H1 (cell line): Measurements from ENCODE around the gene SRGAP3. TPM values are rescaled to one million over a fixed set of nuclear protein-coding genes. Genes with fewer than 3 reads are reported as not detected.

ENCODE experiments used
- CTCF ChIA-PET: fragments of 300-600 bp; sonication (Branson Sonifier 250); formaldehyde crosslinking; loops from one replicate; lab custom pipeline; 2021; ENCODE audit not compliant: partially characterized antibody; lab: Charles Lee
- POLR2A ChIA-PET: fragments of 300-600 bp; sonication (Branson Sonifier 250); formaldehyde crosslinking; loops from one replicate; lab custom pipeline; 2021; ENCODE audit warnings: inconsistent platforms; ENCODE audit not compliant: partially characterized antibody; lab: Charles Lee
- DNase-seq, 2 experiments: peaks; one replicate each; pipeline versions ENCODE4 v3.0.0 to v3.0.0-alpha.2; 2010 to 2022; ENCODE audit warnings: low spot score in 2 of 2, low read depth in 1 of 2, mixed read lengths in 1 of 2
- FAIRE-seq: peaks from 2 replicates; lab custom pipeline; 2011; peaks lifted over from hg19 to GRCh38; lab: Jason Lieb, UNC
- H2AFZ ChIP-seq: 2 replicates; pipeline ENCODE4 v1.8.1; 2012; ENCODE audit warnings: low read length, inconsistent platforms
- H2AK5ac ChIP-seq: 2 replicates; pipeline ENCODE4 v1.6.1; 2013; ENCODE audit warnings: low read depth, low read length
- H2BK120ac ChIP-seq: replicated peaks from 2 replicates; pipeline ENCODE3; 2013; ENCODE audit warnings: low read depth, low read length, inconsistent platforms
- H2BK12ac ChIP-seq: 2 replicates; pipeline ENCODE4 v1.6.1; 2013; ENCODE audit warnings: low read depth, low read length
- H2BK15ac ChIP-seq: 2 replicates; pipeline ENCODE4 v1.6.1; 2013; ENCODE audit warnings: low read length
- H2BK20ac ChIP-seq: 2 replicates; pipeline ENCODE4 v1.6.1; 2013; ENCODE audit warnings: low read length
- H2BK5ac ChIP-seq: 2 replicates; pipeline ENCODE4 v1.6.1; 2013; ENCODE audit warnings: low read depth, low read length
- H3K14ac ChIP-seq: 2 replicates; pipeline ENCODE4 v1.6.1; 2013; ENCODE audit warnings: inconsistent platforms; ENCODE audit not compliant: insufficient read length
- H3K18ac ChIP-seq: 2 replicates; pipeline ENCODE4 v1.6.1; 2013; ENCODE audit warnings: low read length; ENCODE audit errors: extremely low read depth
- H3K23ac ChIP-seq: 2 replicates; pipeline ENCODE4 v1.6.1; 2013; ENCODE audit warnings: inconsistent platforms; ENCODE audit not compliant: insufficient read length
- H3K23me2 ChIP-seq: 2 replicates; pipeline ENCODE4 v1.6.1; 2013; ENCODE audit warnings: low read depth, low read length
- H3K27ac ChIP-seq: 2 replicates; pipeline ENCODE4 v1.6.1; 2011; ENCODE audit warnings: low read depth, low read length, inconsistent platforms
- H3K27me3 ChIP-seq, 4 experiments: replicated peaks in 1 of 4; 1 replicate in 1 of 4; 2 replicates in 3 of 4; pipeline versions ENCODE4 v1.6.1 to v1.8.1; 2011 to 2013; ENCODE audit warnings: low read length in 3 of 4, mild to moderate bottlenecking in 3 of 4, inconsistent platforms in 2 of 4, mixed read lengths in 2 of 4, moderate library complexity in 1 of 4; ENCODE audit not compliant: control insufficient read depth in 3 of 4, insufficient read depth in 3 of 4; ENCODE audit errors: extremely low read depth in 1 of 4
- H3K36me3 ChIP-seq, 4 experiments: 2 replicates each; pipeline versions ENCODE4 v1.6.1 to v1.8.1; 2011 to 2013; ENCODE audit warnings: mild to moderate bottlenecking in 4 of 4, low read length in 3 of 4, moderate library complexity in 2 of 4, control low read depth in 1 of 4, inconsistent platforms in 1 of 4; ENCODE audit not compliant: insufficient read depth in 4 of 4, control insufficient read depth in 2 of 4
- H3K4ac ChIP-seq: replicated peaks from 2 replicates; pipeline ENCODE3; 2013; ENCODE audit warnings: low read length, low read depth, mixed read lengths, inconsistent platforms; ENCODE audit not compliant: insufficient read length
- H3K4me1 ChIP-seq, 4 experiments: replicated peaks in 1 of 4; 1 replicate in 1 of 4; 2 replicates in 3 of 4; pipeline versions ENCODE4 v1.6.1 to v1.8.1; 2011 to 2013; ENCODE audit warnings: low read length in 3 of 4, inconsistent platforms in 2 of 4, mixed read lengths in 1 of 4; ENCODE audit not compliant: insufficient read depth in 4 of 4, control insufficient read depth in 3 of 4
- H3K4me2 ChIP-seq, 2 experiments: 2 replicates each; pipeline versions ENCODE4 v1.6.1 to v1.8.1; 2011 to 2013; ENCODE audit warnings: low read depth in 2 of 2, low read length in 2 of 2, control low read depth in 1 of 2, inconsistent platforms in 1 of 2, mild to moderate bottlenecking in 1 of 2; ENCODE audit not compliant: insufficient read depth in 1 of 2
- H3K4me3 ChIP-seq, 4 experiments: fragments of 200-600, 300-600 bp in 1 of 4; sonication (generic), shearing (Covaris generic), sonication (Bioruptor Twin) in 1 of 4; 2 replicates each; pipeline versions ENCODE4 v1.5.1 to v1.8.1; 2011 to 2016; ENCODE audit warnings: low read length in 4 of 4, low read depth in 3 of 4, control low read depth in 2 of 4, inconsistent platforms in 2 of 4, mild to moderate bottlenecking in 2 of 4, mixed read lengths in 1 of 4, moderate library complexity in 1 of 4; ENCODE audit not compliant: insufficient read depth in 2 of 4; ENCODE audit errors: extremely low read depth in 1 of 4
- H3K56ac ChIP-seq: replicated peaks from 2 replicates; pipeline ENCODE3; 2013; ENCODE audit warnings: low read depth, mild to moderate bottlenecking, mixed read lengths, low read length, inconsistent platforms; ENCODE audit not compliant: insufficient read length
- H3K79me1 ChIP-seq: 2 replicates; pipeline ENCODE4 v1.6.1; 2013; ENCODE audit warnings: low read depth, low read length, control low read depth
- H3K79me2 ChIP-seq, 2 experiments: 2 replicates each; pipeline versions ENCODE4 v1.6.1 to v1.8.1; 2012 to 2013; ENCODE audit warnings: low read length in 2 of 2, mild to moderate bottlenecking in 2 of 2, inconsistent platforms in 1 of 2; ENCODE audit not compliant: insufficient read depth in 2 of 2, control insufficient read depth in 1 of 2
- H3K9ac ChIP-seq, 4 experiments: replicated peaks in 1 of 4; 1 replicate in 1 of 4; 2 replicates in 3 of 4; pipeline versions ENCODE4 v1.6.1 to v1.8.1; 2011 to 2013; ENCODE audit warnings: low read depth in 3 of 4, low read length in 3 of 4, control low read depth in 2 of 4, mild to moderate bottlenecking in 2 of 4, moderate library complexity in 2 of 4, inconsistent platforms in 1 of 4; ENCODE audit errors: extremely low read depth in 1 of 4
- H3K9me3 ChIP-seq, 2 experiments: 2 replicates each; pipeline versions ENCODE4 v1.6.1 to v1.8.1; 2012 to 2013; ENCODE audit warnings: mild to moderate bottlenecking in 2 of 2, moderate library complexity in 2 of 2, control low read depth in 1 of 2, inconsistent platforms in 1 of 2, low read depth in 1 of 2, low read length in 1 of 2, mixed read lengths in 1 of 2; ENCODE audit not compliant: insufficient read depth in 2 of 2
- H4K20me1 ChIP-seq, 2 experiments: replicated peaks in 1 of 2; 2 replicates each; pipeline versions ENCODE3 to v1.8.1; 2011 to 2013; ENCODE audit warnings: inconsistent platforms in 2 of 2, low read length in 2 of 2, mild to moderate bottlenecking in 1 of 2; ENCODE audit not compliant: insufficient read depth in 2 of 2, control insufficient read depth in 1 of 2
- H4K5ac ChIP-seq: 2 replicates; pipeline ENCODE4 v1.6.1; 2013; ENCODE audit warnings: low read length, low read depth, mixed read lengths, inconsistent platforms; ENCODE audit not compliant: insufficient read length
- H4K8ac ChIP-seq: 2 replicates; pipeline ENCODE4 v1.8.0; 2013; ENCODE audit warnings: mild to moderate bottlenecking, moderate library complexity, low read length, inconsistent platforms; ENCODE audit not compliant: insufficient read depth; ENCODE audit errors: extremely low read depth
- H4K91ac ChIP-seq: replicated peaks from 2 replicates; pipeline ENCODE3; 2013; ENCODE audit warnings: low read length, mixed read lengths, inconsistent platforms; ENCODE audit not compliant: insufficient read length
- ASH2L ChIP-seq: fragments of 200-600, 300-600 bp; sonication (generic); IDR thresholded peaks from one replicate; pipeline ENCODE4 v1.7.1; 2017; ENCODE audit warnings: low read length
- ATF3 ChIP-seq: IDR thresholded peaks from 2 replicates; pipeline ENCODE4 v1.6.1; 2011; ENCODE audit warnings: low read depth, mild to moderate bottlenecking, low read length; ENCODE audit not compliant: insufficient read depth
- BRCA1 ChIP-seq: IDR thresholded peaks from 2 replicates; pipeline ENCODE4 v1.6.1; 2012; ENCODE audit warnings: low read depth, low read length, improper control_type of control experiment
- CBX5 ChIP-seq: fragments of 300-800, 300-1000 bp; sonication (generic); IDR thresholded peaks from 2 replicates; pipeline ENCODE4 v1.7.1; 2016; ENCODE audit warnings: antibody characterized with exemption, low read length, low read depth
- CTBP2 ChIP-seq: IDR thresholded peaks from 2 replicates; pipeline ENCODE4 v1.7.0; 2011; ENCODE audit warnings: borderline replicate concordance, mild to moderate bottlenecking, moderate library complexity, mixed read lengths, low read length; ENCODE audit not compliant: insufficient read depth, insufficient read length
- EZH2 ChIP-seq: fragments of 200-600 bp; sonication (generic); IDR thresholded peaks from 2 replicates; pipeline ENCODE4 v1.7.1; 2012; ENCODE audit warnings: low read depth, mild to moderate bottlenecking, moderate library complexity, low read length, inconsistent platforms; ENCODE audit not compliant: severe bottlenecking
- GABPA ChIP-seq: IDR thresholded peaks from 2 replicates; pipeline ENCODE4 v1.6.1; 2011; ENCODE audit warnings: mild to moderate bottlenecking, low read length, moderate library complexity, borderline replicate concordance; ENCODE audit not compliant: insufficient read depth
- MAFK ChIP-seq: IDR thresholded peaks from 2 replicates; pipeline ENCODE4 v1.6.1; 2012; ENCODE audit warnings: low read depth, mild to moderate bottlenecking, improper control_type of control experiment, low read length
- MAX ChIP-seq: IDR thresholded peaks from 2 replicates; pipeline ENCODE4 v1.6.1; 2012; ENCODE audit warnings: inconsistent platforms
- SIN3A ChIP-seq, 2 experiments: IDR thresholded peaks in 1 of 2; conservative IDR thresholded peaks in 1 of 2; 2 replicates each; pipeline ENCODE4 v1.6.1; 2011 to 2012; ENCODE audit warnings: low read length in 2 of 2, improper control_type of control experiment in 1 of 2, low read depth in 1 of 2, mild to moderate bottlenecking in 1 of 2
- SP1 ChIP-seq: IDR thresholded peaks from 2 replicates; pipeline ENCODE4 v1.6.1; 2011; ENCODE audit warnings: low read depth, low read length
- SP2 ChIP-seq: IDR thresholded peaks from 2 replicates; pipeline ENCODE4 v1.6.1; 2012; ENCODE audit warnings: mild to moderate bottlenecking, low read length, inconsistent platforms
- TAF7 ChIP-seq: optimal IDR thresholded peaks from 2 replicates; pipeline ENCODE3; 2011; ENCODE audit warnings: low read depth, mild to moderate bottlenecking, inconsistent platforms, low read length, moderate library complexity, borderline replicate concordance
- ZNF274 ChIP-seq: IDR thresholded peaks from 2 replicates; pipeline ENCODE4 v1.7.0; 2012; ENCODE audit warnings: low read length, borderline replicate concordance; ENCODE audit errors: extremely low read depth
- WGBS, 2 experiments: shearing (Covaris generic) in 1 of 2; methylation state at CpG; one replicate each; pipeline versions ENCODE4 v1.1.6 to v1.1.7; 2013 to 2015; ENCODE audit warnings: low lambda C conversion rate in 2 of 2, mixed read lengths in 2 of 2, inconsistent platforms in 1 of 2, low coverage in 1 of 2, missing lambda C conversion rate in 1 of 2; ENCODE audit not compliant: insufficient replicate concordance in 2 of 2, insufficient coverage in 1 of 2, insufficient read length in 1 of 2; ENCODE audit errors: extremely low coverage in 1 of 2, missing lambda C conversion rate in 1 of 2; 5-methylcytosine and 5-hydroxymethylcytosine counted together
- polyA plus RNA-seq, 7 experiments: library from polyadenylated mRNA; depleted of rRNA in 3 of 7; stranded (reverse) in 5 of 7; unstranded in 2 of 7; fragments of >200 nt in 5 of 7; fragments of 200-250 nt in 2 of 7; gene quantifications; 1 replicate in 5 of 7; 2 replicates in 1 of 7; 4 replicates in 1 of 7; pipeline versions ENCODE4 v1.2.1 to v1.2.3, GENCODE V29; 2011 to 2013; ENCODE audit warnings: missing spikeins in 2 of 7, mixed read lengths in 2 of 7
- total RNA-seq: library from RNA; stranded (reverse); fragmentation: NEBNext Ultra II Directional; extraction: Animal tissue kit (Norgen Biotek cat#: 25700); gene quantifications from 2 replicates; pipeline ENCODE4 v1.2.1, GENCODE V29; 2021

The SRGAP3 gene
- total and polyA plus RNA-seq, 2 of the 8 experiments (the other 6 are each of a cell fraction or from before 2014, with no cell fraction given), result 5.8 to 11.4 TPM

GRCh38 chr3:8981296-8981695 lies 268.1 kb downstream of the SRGAP3 start:
- H3K27ac ChIP-seq, result no peak overlapping the region
- H3K9me3 ChIP-seq, result no peaks in the 10 kb centered on the region
- no peak overlapping the region for H2BK20ac ChIP-seq
- no peak overlapping the region for H3K4ac ChIP-seq
- no peak overlapping the region for H3K4me3 ChIP-seq
- no peaks in the 10 kb centered on the region for H3K79me1 ChIP-seq
- H3K36me3 ChIP-seq, result no peaks in the 10 kb centered on the region
- H3K18ac ChIP-seq, result no peak overlapping the region
- H3K14ac ChIP-seq, result no peak overlapping the region
- no peak overlapping the region for H3K23ac ChIP-seq
- H2BK15ac ChIP-seq, result no peak overlapping the region
- no peak overlapping the region for H3K56ac ChIP-seq
- POLR2A ChIA-PET, result no interaction called here
- no peak overlapping the region for H2BK120ac ChIP-seq
- DNase-seq (no peak), FAIRE-seq (no peak)
- no peaks in the 10 kb centered on the region for H3K23me2 ChIP-seq
- CTCF ChIA-PET, result interaction anchor here (0.7 to 7.4 kb wide), 10 partner anchors 10 to 321 kb away, joined by 3 to 35 read pairs (median 3); partner anchors contain the start of gene SRGAP3
- no peak overlapping the region for H4K5ac ChIP-seq
- H2AK5ac ChIP-seq, result no peak overlapping the region
- H2BK5ac ChIP-seq, result no peak overlapping the region
- WGBS, 2 experiments, result 82% methylated on average over 9 of the region's 9 CpGs; no CpG with 5 or more reads in 1 of the 2 experiments
- H2BK12ac ChIP-seq, result no peak overlapping the region
- no peak overlapping the region for H3K4me2 ChIP-seq
- no peaks in the 10 kb centered on the region for H3K4me1 ChIP-seq
- H2AFZ ChIP-seq, result no peak overlapping the region
- no peaks in the 10 kb centered on the region for H4K20me1 ChIP-seq
- H4K91ac ChIP-seq, result no peak overlapping the region
- H4K8ac ChIP-seq, result no peak overlapping the region
- H3K9ac ChIP-seq, result no peak overlapping the region
- H3K79me2 ChIP-seq, result no peaks in the 10 kb centered on the region
- no peaks in the 10 kb centered on the region for H3K27me3 ChIP-seq
- TF ChIP-seq GABPA, result no peak
- TF ChIP-seq EZH2, result no peak
- no peak for TF ChIP-seq SP1
- TF ChIP-seq CTBP2, result no peak
- no peak for TF ChIP-seq MAFK
- no peak for TF ChIP-seq ASH2L
- no peak for TF ChIP-seq TAF7
- no peak for TF ChIP-seq SP2
- TF ChIP-seq SIN3A (conservative IDR thresholded peaks at IDR 0.05 in 1 of 2, IDR thresholded peaks at IDR 0.05 in 1 of 2; ENCODE audit: low read depth in 1 of 2, low read length in 2 of 2), result no peak
- no peak for TF ChIP-seq MAX
- TF ChIP-seq ZNF274, result no peak
- no peak for TF ChIP-seq ATF3
- TF ChIP-seq CBX5, result no peak
- no peak for TF ChIP-seq BRCA1
